Measurements from ENCODE around the gene NRF1. TPM values are rescaled to one million over a fixed set of nuclear protein-coding genes. Genes with fewer than 3 reads are reported as not detected.

NRF1 gene
- total RNA-seq, 1 donor from 2014 or later = 29.7 TPM

- TF ChIP-seq, protein P1, sequence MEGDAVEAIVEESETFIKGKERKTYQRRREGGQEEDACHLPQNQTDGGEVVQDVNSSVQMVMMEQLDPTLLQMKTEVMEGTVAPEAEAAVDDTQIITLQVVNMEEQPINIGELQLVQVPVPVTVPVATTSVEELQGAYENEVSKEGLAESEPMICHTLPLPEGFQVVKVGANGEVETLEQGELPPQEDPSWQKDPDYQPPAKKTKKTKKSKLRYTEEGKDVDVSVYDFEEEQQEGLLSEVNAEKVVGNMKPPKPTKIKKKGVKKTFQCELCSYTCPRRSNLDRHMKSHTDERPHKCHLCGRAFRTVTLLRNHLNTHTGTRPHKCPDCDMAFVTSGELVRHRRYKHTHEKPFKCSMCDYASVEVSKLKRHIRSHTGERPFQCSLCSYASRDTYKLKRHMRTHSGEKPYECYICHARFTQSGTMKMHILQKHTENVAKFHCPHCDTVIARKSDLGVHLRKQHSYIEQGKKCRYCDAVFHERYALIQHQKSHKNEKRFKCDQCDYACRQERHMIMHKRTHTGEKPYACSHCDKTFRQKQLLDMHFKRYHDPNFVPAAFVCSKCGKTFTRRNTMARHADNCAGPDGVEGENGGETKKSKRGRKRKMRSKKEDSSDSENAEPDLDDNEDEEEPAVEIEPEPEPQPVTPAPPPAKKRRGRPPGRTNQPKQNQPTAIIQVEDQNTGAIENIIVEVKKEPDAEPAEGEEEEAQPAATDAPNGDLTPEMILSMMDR (IDR thresholded peaks at IDR 0.05; ENCODE audit: unreplicated experiment) = no peak
- no peak for DNase-seq (ENCODE audit: low spot score, unreplicated experiment)
- Mint-ChIP-seq H3K9me3 (ENCODE audit: low read depth) (no peaks in the 10 kb centered on the region), H3K4me3 (ENCODE audit: low read depth) (no peak overlapping the region), H3K27me3 (no peaks in the 10 kb centered on the region), H3K27ac (peak overlapping the region; percentile 52), H3K36me3 (ENCODE audit: insufficient read depth) (peaks cover 7% of the 10 kb centered on the region), H3K4me1 (ENCODE audit: low read depth) (peaks cover 2% of the 10 kb centered on the region)
Measured at GRCh38 chr7:129771201-129771927, 159.8 kb downstream of the NRF1 start.

- TF ChIP-seq, protein P1 (IDR thresholded peaks at IDR 0.05; ENCODE audit: unreplicated experiment) = no peak
- Mint-ChIP-seq H3K4me3 (ENCODE audit: low read depth) (no peak overlapping the region), H3K27ac (no peak overlapping the region), H3K36me3 (ENCODE audit: insufficient read depth) (peaks cover 6% of the 10 kb centered on the region), H3K4me1 (ENCODE audit: low read depth) (peaks cover 2% of the 10 kb centered on the region), H3K9me3 (ENCODE audit: low read depth) (no peaks in the 10 kb centered on the region), H3K27me3 (peaks cover under 1% of the 10 kb centered on the region)
- no peak for DNase-seq (ENCODE audit: low spot score, unreplicated experiment)
Measured at GRCh38 chr7:129771928-129772479, 160.5 kb downstream of the NRF1 start.

DNA sequence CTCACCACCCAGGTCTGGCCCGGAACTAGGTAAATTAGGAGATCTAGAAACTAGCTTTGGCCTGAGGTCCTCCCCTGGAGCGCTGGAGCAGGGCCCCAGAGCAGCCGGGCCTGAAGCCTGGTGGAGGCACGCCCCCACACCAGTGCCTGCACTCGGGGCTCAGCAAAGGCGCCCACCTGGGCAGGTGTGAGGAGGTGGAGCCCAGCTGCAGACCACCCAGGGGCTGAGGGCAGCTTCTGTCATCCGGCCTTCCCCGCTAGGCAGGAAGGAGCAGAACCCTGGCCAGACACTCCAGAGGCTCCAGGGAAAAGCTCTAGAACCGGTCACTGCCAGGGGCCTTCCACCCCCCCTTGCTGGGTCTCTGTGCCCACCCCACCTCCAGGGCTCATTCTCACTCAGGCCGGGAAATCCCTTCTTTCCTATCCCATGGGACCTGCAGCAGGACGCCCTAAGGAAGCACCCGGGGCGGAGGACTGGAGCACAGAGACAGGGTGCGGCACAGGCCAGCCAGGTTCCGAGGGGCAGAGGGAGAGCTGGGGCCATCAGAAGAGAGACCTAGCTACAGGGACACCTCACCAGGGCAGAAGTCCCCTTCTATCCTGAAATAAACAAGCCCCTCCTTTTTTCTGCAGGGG, 161.2 kb downstream of the NRF1 start:
- TF ChIP-seq, protein P1 (IDR thresholded peaks at IDR 0.05; ENCODE audit: unreplicated experiment) = no peak
- H3K36me3 Mint-ChIP-seq (ENCODE audit: insufficient read depth) = peaks cover 7% of the 10 kb centered on the region
- H3K4me3 Mint-ChIP-seq (ENCODE audit: low read depth) = no peak overlapping the region
- no peak overlapping the region for H3K27ac Mint-ChIP-seq
- H3K9me3 Mint-ChIP-seq (ENCODE audit: low read depth) = no peaks in the 10 kb centered on the region
- H3K27me3 Mint-ChIP-seq = peaks cover 8% of the 10 kb centered on the region
- no peak for DNase-seq (ENCODE audit: low spot score, unreplicated experiment)
- H3K4me1 Mint-ChIP-seq (ENCODE audit: low read depth) = peaks cover 2% of the 10 kb centered on the region

DNA sequence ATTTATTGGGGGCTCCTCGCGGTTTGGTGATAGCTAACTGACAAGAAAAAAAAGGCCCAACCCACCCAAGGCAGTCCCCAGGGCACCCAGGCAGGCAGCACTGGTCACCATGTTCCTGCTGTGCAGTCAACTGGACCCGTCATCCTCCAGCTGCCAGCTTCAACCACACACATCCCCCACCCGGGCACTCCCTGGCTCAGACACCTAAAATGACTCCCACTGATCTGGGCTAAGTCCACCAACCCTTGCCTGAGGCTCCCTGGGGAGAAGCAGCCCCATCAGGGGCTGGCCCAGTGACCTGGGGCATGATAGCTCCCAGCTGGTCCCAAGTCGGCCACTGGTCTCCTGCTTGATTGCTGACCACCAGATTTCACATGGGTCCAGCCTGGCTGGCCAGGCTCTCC, 161.8 kb downstream of the NRF1 start:
- peaks cover 5% of the 10 kb centered on the region for H3K4me1 Mint-ChIP-seq (ENCODE audit: low read depth)
- H3K9me3 Mint-ChIP-seq (ENCODE audit: low read depth) = no peaks in the 10 kb centered on the region
- no peak for DNase-seq (ENCODE audit: low spot score, unreplicated experiment)
- H3K36me3 Mint-ChIP-seq (ENCODE audit: insufficient read depth) = peaks cover 4% of the 10 kb centered on the region
- H3K27ac Mint-ChIP-seq = no peak overlapping the region
- TF ChIP-seq, protein P1 (IDR thresholded peaks at IDR 0.05; ENCODE audit: unreplicated experiment) = no peak
- no peak overlapping the region for H3K4me3 Mint-ChIP-seq (ENCODE audit: low read depth)
- peaks cover 14% of the 10 kb centered on the region for H3K27me3 Mint-ChIP-seq

DNA sequence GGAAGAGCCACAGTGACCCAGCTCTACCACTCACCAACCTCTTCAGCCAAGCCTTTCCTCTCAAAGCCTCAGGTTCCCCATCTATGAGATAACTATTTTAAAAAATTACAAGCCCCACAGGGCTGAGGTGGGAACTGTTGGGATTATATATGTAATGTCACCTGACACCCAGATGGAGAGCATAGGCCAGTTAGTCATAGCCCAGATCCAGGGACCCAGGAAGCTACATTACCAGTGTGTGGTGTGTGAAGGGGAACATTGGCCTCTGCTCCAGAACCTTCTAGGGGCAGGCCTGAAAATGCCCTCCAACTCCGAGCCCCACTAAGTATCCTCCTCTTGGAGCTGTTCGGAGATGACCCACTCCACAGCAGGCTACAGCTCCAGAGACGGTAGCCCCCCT, 162.4 kb downstream of the NRF1 start:
- peaks cover 2% of the 10 kb centered on the region for H3K36me3 Mint-ChIP-seq (ENCODE audit: insufficient read depth)
- TF ChIP-seq, protein P1 (IDR thresholded peaks at IDR 0.05; ENCODE audit: unreplicated experiment) = no peak
- no peak overlapping the region for H3K27ac Mint-ChIP-seq
- peaks cover 16% of the 10 kb centered on the region for H3K27me3 Mint-ChIP-seq
- H3K9me3 Mint-ChIP-seq (ENCODE audit: low read depth) = no peaks in the 10 kb centered on the region
- H3K4me1 Mint-ChIP-seq (ENCODE audit: low read depth) = peaks cover 6% of the 10 kb centered on the region
- H3K4me3 Mint-ChIP-seq (ENCODE audit: low read depth) = no peak overlapping the region
- DNase-seq (ENCODE audit: low spot score, unreplicated experiment) = no peak

Measured in progenitor cell of endocrine pancreas (in vitro differentiated cells).